Ovary (tissue), 9 donors: ENCODE results near the gene TCL1B. TPM values are rescaled to one million over a fixed set of nuclear protein-coding genes. Genes with fewer than 3 reads are reported as not detected.

Source experiments
- DNase-seq, 5 donors: peaks; one replicate each; pipeline ENCODE4 v3.0.0-alpha.2; 2019 to 2020
- H3K27ac ChIP-seq, 2 donors: fragments of 200-600 bp; one replicate each; pipeline versions ENCODE4 v1.5.1 to v1.8.0; 2019 to 2022
- H3K27me3 ChIP-seq: fragments of 200-600 bp; one replicate; pipeline ENCODE4 v1.8.0; 2022
- H3K36me3 ChIP-seq: fragments of 200-600 bp; sonication (generic); one replicate; pipeline ENCODE4 v1.5.1; 2019
- H3K4me1 ChIP-seq: one replicate; pipeline ENCODE4 v1.8.1; 2013; ENCODE audit warnings: mild to moderate bottlenecking, moderate library complexity; ENCODE audit not compliant: insufficient read depth
- H3K4me3 ChIP-seq: fragments of 200-600 bp; sonication (generic); one replicate; pipeline ENCODE4 v1.5.1; 2017
- H3K9me3 ChIP-seq, 2 donors: fragments of 200-600 bp in 1 of 2; sonication (generic) in 1 of 2; one replicate each; pipeline versions ENCODE4 v1.5.1 to v1.8.1; 2013 to 2019; ENCODE audit warnings: mild to moderate bottlenecking in 1 of 2, moderate library complexity in 1 of 2
- CTCF ChIP-seq, 3 donors: fragments of 450-650 bp in 2 of 3; fragments of 200-600 bp in 1 of 3; IDR thresholded peaks; one replicate each; pipeline versions ENCODE4 v1.5.1 to v1.8.0; 2016 to 2022; ENCODE audit warnings: antibody characterized with exemption in 3 of 3, mild to moderate bottlenecking in 1 of 3
- EP300 ChIP-seq: sonication (generic); formaldehyde crosslinking; IDR thresholded peaks from one replicate; pipeline ENCODE4 v1.6.1; 2017; ENCODE audit warnings: antibody characterized with exemption
- POLR2A ChIP-seq: fragments of 450-650 bp; IDR thresholded peaks from one replicate; pipeline ENCODE4 v1.6.1; 2017; ENCODE audit warnings: antibody characterized with exemption, mild to moderate bottlenecking, moderate library complexity
- WGBS, 3 donors: extraction: QIAGEN DNeasy Blood & Tissue Kit in 1 of 3; methylation state at CpG; one replicate each; pipeline versions ENCODE4 v1.1.5 to v1.1.7; 2013 to 2017; 5-methylcytosine and 5-hydroxymethylcytosine counted together
- intact Hi-C, 4 donors: fragments of 100-400 bp; cut with DNase I; formaldehyde crosslinking; loops; one replicate each; pipeline versions ENCODE4 v1.11.0 to v1.15.1; 2022 to 2023
- polyA plus RNA-seq, 2 donors: library from polyadenylated mRNA; stranded (reverse); fragments of 200-250 nt in 1 of 2; fragments of 350-450 nt in 1 of 2; fragmentation: Illumina TruSeq in 1 of 2; extraction: RNeasy Lipid Tissue Mini Kit (QIAGEN cat#74804) in 1 of 2; gene quantifications; one replicate each; pipeline ENCODE4 v1.2.3, GENCODE V29; 2013 to 2014
- total RNA-seq, 7 donors: library from RNA; depleted of rRNA in 2 of 7; stranded (reverse); fragments of >200 nt in 2 of 7; fragmentation: NEBNext Ultra II Directional in 3 of 7; extraction: Animal tissue kit (Norgen Biotek cat#: 25700) in 3 of 7; gene quantifications; one replicate each; pipeline versions ENCODE4 v1.1.0 to v1.2.4, GENCODE V29; 2016 to 2023
- donor health status: DM: no; HTN: no; CAD: no; lungs with moderate emphysema.
- donor health status: DM: no; HTN: no; CAD: no.
- donor health status: Bipolar disorder and iron deficiency.
- donor health status: DM: yes; HTN: yes; CAD: no.
- donor health status: DM: no; HTN: no; CAD: no.
- donor health status: DM: yes; HTN: yes; CAD: no.

TCL1B gene
- total and polyA plus RNA-seq, 9 donors: 0.07 TPM; not detected in 8

GRCh38 chr14:95703341-95703740 is 17.1 kb downstream of the TCL1B start:
- H3K27me3 ChIP-seq: no peaks in the 10 kb centered on the region
- no peak overlapping the region for H3K4me3 ChIP-seq
- 78 to 86% (median 86%) methylated on average over 3 of the region's 3 CpGs for WGBS, 3 donors
- no peaks in the 10 kb centered on the region for H3K9me3 ChIP-seq
- TF ChIP-seq CTCF (IDR thresholded peaks at IDR 0.05) (no peak), POLR2A (no peak)
- no peaks in the 10 kb centered on the region for H3K36me3 ChIP-seq
- no peaks in the 10 kb centered on the region for H3K4me1 ChIP-seq
- intact Hi-C loops: no loop called here
- DNase-seq: no peak
- no peak overlapping the region for H3K27ac ChIP-seq

GRCh38 chr14:95703805-95704204 is 17.6 kb downstream of the TCL1B start:
- H3K4me3 ChIP-seq: no peak overlapping the region
- no peaks in the 10 kb centered on the region for H3K36me3 ChIP-seq
- TF ChIP-seq CTCF (IDR thresholded peaks at IDR 0.05) (no peak), EP300 (no peak), POLR2A (no peak)
- intact Hi-C loops: no loop called here
- no peaks in the 10 kb centered on the region for H3K27me3 ChIP-seq
- DNase-seq: no peak
- 69 to 76% (median 75%) methylated on average over 3 of the region's 3 CpGs for WGBS, 3 donors
- H3K27ac ChIP-seq: no peak overlapping the region
- no peaks in the 10 kb centered on the region for H3K4me1 ChIP-seq
- H3K9me3 ChIP-seq: no peaks in the 10 kb centered on the region

GRCh38 chr14:95705518-95705917 is 19.3 kb downstream of the TCL1B start:
- DNase-seq: no peak
- Histone ChIP-seq H3K27ac (no peak overlapping the region), H3K36me3 (no peaks in the 10 kb centered on the region), H3K27me3 (no peaks in the 10 kb centered on the region), H3K9me3 (no peaks in the 10 kb centered on the region), H3K4me1 (no peaks in the 10 kb centered on the region), H3K4me3 (no peak overlapping the region)
- WGBS, 3 donors: 94 to 97% (median 96%) methylated on average over 4 of the region's 4 CpGs
- intact Hi-C loops: no loop called here
- TF ChIP-seq EP300: no peak
- no peak for TF ChIP-seq CTCF (IDR thresholded peaks at IDR 0.05)
- no peak for TF ChIP-seq POLR2A

DNA sequence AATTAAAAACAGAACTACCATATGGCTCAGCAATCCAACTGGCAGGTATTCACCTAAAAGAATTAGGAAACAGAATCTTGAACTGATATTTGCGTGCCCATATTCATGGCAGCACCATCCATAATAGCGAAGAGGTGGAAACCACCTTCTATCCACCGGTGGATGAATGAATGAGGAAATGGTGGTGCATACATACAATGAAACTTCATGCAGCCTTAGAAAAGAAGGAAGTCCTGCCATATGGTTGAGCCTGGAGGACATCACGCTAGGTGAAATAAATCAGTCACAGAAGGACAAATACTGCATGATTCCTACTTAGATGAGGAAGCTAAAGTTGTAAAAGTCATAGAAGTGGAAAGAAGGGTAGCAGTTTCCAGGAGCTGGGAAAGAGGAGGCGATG is 21.1 kb downstream of the TCL1B start:
- no peaks in the 10 kb centered on the region for H3K4me1 ChIP-seq
- H3K27ac ChIP-seq: no peak overlapping the region
- DNase-seq: no peak
- H3K4me3 ChIP-seq: no peak overlapping the region
- H3K36me3 ChIP-seq: no peaks in the 10 kb centered on the region
- intact Hi-C loops: no loop called here
- no peaks in the 10 kb centered on the region for H3K9me3 ChIP-seq
- H3K27me3 ChIP-seq: no peaks in the 10 kb centered on the region
- WGBS, 3 donors: 85 to 91% (median 88%) methylated on average over 5 of the region's 5 CpGs
- TF ChIP-seq CTCF (IDR thresholded peaks at IDR 0.05) (no peak), POLR2A (no peak), EP300 (no peak)

DNA sequence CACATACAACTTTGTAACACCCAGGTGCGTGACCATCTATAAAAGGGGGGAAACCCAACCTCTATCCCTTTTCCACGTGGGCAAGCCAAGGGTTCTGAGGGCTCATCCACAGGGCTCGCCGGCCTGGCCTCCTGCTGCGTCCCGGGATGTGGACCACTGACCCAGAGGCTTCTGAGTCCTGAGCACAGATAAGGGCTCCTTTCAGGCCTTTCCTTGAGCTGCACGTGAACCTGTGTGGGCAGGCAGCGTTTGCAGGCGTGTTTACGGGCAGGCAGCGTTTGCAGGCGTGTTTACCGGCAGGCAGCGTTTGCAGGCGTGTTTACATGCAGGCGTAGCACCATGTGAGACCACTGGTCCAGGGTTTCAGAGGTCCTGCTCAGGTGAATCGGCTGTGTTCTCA is 23.9 kb downstream of the TCL1B start:
- Histone ChIP-seq H3K27ac (no peak overlapping the region), H3K27me3 (no peaks in the 10 kb centered on the region), H3K4me3 (no peak overlapping the region), H3K9me3 (peaks cover 0 to 4% of the 10 kb centered on the region in 2 donors), H3K36me3 (no peaks in the 10 kb centered on the region), H3K4me1 (no peaks in the 10 kb centered on the region)
- TF ChIP-seq CTCF (IDR thresholded peaks at IDR 0.05) (no peak), EP300 (no peak), POLR2A (no peak)
- intact Hi-C loops: no loop called here
- DNase-seq: no peak
- whole genome bisulfite sequencing, 3 donors: 87 to 89% (median 87%) methylated on average over 17 of the region's 17 CpGs
